ENCODE results near the gene DHRSX.
"Not testable (repeated sequence)": the region's sequence is repeated elsewhere in the genome, so short reads cannot be mapped to it uniquely, and the experiment has no call there.

DHRSX gene, protein sequence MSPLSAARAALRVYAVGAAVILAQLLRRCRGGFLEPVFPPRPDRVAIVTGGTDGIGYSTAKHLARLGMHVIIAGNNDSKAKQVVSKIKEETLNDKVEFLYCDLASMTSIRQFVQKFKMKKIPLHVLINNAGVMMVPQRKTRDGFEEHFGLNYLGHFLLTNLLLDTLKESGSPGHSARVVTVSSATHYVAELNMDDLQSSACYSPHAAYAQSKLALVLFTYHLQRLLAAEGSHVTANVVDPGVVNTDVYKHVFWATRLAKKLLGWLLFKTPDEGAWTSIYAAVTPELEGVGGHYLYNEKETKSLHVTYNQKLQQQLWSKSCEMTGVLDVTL

DNA sequence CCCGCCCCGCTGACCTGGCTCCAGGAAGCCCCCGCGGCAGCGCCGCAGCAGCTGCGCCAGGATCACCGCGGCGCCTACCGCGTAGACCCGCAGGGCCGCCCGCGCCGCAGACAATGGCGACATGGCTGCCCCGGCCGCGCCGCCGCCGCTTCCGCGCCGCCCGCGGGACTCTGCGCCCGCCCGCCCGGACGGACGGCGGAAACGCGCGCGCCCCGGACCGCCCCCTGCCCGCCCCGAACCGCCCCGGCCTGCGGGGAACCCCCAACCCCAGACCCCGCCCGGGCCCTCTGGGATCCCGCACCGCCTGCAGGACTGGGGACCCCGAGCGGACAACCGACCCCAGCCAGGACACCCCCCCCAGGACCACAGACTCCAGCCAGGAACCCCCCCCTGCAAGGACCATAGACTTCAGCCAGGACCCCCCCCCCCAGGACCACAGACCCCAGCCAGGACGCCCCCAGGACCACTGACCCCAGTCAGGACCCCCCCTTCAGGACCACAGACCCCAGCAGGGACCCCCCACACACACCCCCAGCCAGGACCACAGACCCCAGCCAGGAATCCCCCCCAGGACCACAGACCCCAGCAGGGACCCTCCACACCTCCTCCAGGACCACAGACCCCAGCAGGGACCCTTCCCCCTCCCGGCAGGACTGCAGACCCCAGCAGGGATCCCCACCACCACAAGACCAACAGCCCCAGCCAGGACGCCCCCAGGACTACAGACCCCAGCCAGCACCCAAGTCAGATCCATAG, at the start of gene DHRSX, which contains the start of gene ZBED1:
TSS of gene DHRSX (minus strand) at position 174 of the 756 bp plus-strand sequence. CDS start at position 123, 51 bp downstream.
TSS of gene ZBED1 (minus strand) at position 174 of the 756 bp plus-strand sequence. CDS start 10,257 bp downstream, outside the sequence.
- no peak for DNase-seq (ENCODE audit: low read depth)

DNA sequence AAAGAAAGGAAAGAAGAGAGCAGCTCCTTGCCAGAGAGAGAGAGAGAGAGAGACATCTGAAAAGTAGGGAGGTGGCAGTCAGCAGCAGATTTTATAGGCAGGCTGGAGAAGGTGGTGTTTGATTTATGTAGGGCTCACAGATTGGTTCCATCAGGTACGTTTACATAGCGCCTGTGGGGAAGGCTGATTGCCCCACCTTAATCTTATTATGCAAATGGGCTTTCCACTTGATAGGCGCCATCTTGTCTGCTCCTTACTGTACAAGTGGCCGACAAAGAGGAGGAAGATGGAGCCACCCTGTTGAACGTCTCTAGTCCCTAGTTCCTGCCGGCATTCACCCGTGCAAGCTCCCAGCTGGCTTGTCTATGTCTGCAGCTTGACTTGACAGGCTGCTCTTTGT, 49.1 kb upstream of the DHRSX start:
- DNase-seq (ENCODE audit: low read depth), result no peak

DNA sequence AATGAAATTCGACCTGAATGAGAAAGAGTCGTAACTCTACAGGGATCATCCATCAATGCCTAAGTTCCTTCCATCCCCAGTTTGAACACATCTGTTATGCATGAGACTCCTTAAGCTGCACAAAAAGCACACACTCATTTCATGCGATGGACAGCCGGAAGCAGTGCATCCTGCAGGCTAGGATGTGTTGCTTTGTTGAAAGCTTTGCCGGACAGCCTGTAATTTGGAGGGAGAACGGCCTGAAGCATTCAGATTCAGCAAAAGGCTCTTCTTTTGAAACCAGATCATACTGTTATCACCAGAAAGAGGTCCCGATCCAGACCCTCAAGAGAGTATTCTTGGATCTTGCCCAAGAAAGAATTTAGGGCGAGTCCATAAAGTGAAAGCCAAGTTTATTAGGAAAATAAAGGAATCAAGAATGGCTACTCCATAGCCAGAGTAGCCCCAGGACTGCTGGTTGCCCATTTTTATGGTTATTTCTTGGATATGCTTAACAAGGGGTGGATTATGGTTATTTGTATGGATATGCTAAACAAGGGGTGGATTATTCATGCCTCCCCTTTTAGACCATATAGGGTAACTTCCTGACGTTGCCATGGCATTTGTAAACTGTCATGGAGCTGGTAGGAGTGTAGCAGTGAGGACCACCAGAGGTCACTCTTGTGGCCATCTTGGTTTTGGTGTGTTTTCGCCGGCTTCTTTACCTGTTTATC, 48.1 kb upstream of the DHRSX start:
- DNase-seq (ENCODE audit: low read depth), result no peak

DNA sequence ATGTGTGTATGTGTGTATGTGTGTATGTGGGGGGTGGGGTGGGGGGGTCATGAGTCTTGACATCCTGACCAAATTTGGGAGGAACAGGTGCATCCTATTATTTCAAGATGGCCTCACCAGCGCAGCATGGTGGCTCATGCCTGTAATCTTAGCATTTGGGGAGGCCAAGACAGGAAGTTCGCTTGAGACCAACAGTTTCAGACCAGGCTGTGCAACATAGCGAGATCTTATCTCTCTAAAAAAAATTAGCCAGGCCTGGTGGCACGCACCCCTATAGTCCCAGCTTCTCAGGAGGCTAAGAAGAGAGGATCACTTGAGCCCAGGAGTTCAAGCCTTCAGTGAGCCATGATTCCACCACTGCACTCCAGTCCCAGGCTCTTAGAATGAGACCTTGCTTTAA, 47.0 kb upstream of the DHRSX start:
- no peak for DNase-seq (ENCODE audit: low read depth)

DNA sequence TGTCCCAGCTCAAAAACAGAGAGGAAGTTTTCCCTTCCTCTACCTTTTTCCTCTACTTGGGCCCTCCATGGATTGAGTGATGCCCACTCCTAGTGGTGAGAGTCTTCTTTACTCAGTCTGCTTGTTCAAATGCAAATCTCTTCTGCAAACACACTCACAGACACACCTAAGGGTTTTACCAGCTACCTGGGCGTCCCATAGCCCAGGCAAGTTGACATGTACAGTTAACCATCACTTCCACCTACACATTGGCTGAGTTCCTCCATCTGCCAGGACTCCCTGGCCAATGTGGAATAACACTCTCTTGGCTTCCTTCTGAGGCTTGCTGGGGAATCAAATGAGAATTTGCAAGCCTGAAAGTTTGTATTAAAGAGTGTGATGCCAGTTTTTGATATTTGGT, 45.7 kb upstream of the DHRSX start:
- no peak for DNase-seq (ENCODE audit: low read depth)

DNA sequence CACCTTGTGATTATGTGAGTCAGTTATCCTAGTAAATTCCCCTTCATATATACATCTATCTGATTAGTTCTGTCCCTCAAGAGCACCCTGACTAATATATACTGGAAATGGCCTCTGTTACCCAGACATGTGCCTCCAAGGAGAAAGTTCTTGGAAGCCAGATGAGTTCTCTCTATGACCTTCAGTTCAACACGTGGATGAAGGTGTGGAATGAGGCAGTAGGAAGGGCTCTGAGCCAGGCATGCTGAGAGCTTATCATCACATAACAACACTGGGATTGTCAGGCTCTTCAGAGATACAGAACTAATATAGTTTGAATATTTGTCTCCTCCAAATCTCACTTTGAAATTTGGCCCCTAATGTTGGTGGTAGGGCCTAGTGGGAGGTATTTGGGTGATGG, 44.4 kb upstream of the DHRSX start:
- DNase-seq (ENCODE audit: low read depth), result no peak

DNA sequence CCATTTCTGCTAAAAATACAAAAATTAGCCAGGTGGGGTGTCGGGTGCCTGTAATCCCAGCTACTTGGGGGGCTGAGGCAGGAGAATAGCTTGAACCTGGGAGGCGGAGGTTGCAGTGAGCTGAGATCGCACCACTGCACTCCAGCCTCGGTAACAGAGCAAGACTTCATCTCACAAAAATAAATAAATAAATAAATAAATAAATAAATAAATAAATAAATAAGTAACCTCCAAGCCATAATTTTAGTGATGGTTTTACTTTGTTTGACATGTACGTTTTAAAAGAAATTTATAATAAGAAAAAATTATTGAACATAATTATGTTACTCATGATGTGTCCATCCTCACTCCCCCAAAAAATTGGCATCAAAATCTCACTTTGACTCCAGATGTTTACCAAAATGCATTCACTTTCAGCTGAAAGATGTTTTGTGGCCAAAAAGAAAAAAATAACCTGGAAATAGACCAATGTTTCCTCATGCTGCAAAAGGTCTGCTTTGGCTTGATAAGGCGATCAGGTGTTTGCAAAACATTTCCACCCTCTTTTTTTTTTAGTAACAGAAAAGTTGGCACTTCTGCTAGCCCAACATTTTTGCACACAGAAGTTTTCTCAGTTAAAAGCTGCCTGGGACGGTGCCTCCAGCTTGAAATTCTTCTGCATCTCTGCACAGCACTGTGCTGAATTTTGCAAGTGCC, 42.2 kb upstream of the DHRSX start:
- no peak for DNase-seq (ENCODE audit: low read depth)

DNA sequence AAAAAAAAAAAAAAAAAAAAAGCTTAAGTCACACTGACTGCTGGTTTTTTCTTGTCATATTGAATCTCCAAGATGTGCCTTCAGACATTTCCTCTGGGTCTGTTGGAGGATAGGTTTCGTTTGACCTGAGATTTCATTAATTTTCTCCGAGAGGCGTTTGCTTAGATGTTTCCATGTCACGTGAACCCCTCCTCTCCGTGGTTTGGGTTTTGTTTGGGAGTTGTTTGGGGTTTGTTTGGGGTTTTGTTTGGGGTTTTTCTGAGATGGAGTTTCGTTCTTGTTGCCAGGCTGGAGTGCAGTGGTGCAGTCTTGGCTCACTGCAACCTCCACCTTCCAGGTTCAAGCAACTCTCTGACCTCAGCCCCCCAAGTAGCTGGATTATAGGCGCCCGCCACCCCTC, 40.8 kb upstream of the DHRSX start:
- no peak for DNase-seq (ENCODE audit: low read depth)

DNA sequence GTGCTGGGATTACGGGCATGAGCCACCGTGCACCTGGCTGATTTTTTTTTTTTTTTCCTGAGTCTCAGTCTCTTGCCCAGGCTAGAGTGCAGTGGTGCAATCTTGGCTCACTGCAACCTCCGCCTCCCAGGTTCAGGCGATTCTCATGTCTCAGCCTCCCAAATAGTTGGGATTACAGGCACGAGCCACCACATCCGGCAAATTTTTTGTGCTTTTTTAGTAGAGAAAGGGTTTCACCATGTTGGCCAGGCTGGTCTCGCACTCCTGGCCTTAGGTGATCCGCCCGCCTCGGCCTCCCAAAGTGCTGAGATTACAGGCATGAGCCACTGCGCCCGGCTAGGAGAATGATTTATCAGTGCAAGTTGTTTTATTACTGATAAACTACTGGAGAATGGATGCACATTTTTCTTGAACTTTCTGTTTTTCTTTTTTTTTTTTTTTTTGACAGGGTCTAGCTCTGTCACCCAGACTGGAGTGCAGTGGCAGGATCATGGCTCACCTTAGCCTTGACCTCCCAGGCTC, 39.7 kb upstream of the DHRSX start:
- no peak for DNase-seq (ENCODE audit: low read depth)

DNA sequence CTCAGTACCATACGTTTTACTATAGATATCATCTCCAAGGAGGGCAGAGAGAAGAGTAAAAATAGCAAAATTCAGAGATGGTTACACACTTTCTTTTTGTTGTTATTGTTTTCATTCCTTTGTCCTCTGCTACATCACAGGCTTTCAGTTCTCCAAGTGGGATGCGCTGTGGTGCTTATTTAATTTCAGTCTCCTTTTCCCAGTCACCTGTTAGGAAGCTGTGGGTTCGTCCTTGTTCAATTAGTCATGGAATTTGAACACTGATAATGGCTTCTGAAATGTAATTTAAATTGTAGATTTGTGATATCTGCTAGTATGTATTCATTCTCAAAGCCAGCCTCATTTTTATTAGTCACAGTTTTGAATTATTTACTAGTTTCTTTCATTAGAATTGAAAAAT, 38.8 kb upstream of the DHRSX start:
- DNase-seq (ENCODE audit: low read depth), result no peak

DNA sequence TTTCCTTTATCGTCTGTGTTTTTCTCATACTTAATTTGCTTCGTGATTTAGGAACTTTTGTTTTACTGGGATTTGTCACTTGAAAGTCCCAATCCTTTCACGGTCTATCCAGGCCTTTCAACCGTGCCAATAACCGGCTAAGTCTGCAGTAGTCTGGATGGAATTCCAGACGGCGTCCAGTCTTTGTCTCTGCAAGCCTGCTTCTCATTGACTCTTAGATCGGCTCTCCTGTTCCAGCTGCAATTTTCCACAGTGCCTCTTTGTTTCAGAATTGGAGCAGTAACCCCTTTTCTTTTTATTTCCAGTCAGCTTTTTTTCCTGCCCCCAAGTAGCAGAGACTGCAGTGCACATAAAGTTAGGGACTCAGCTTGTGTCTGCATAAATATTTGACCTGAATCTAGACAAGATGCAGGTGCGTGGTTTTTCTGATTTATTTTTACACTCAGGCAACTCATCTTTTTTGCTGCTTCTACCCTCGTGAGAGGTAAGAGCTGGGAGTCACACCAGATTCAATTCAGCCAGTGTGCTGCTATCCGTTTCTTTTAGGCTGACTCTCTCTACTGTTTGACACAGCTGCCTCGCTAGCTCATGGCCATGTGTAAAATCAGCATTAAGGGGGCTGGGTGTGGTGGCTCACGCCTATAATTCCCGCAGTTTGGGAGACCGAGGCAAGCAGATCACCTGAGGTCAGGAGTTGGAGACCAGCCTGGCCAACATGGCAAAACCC, 37.4 kb upstream of the DHRSX start:
- DNase-seq (ENCODE audit: low read depth), result no peak

DNA sequence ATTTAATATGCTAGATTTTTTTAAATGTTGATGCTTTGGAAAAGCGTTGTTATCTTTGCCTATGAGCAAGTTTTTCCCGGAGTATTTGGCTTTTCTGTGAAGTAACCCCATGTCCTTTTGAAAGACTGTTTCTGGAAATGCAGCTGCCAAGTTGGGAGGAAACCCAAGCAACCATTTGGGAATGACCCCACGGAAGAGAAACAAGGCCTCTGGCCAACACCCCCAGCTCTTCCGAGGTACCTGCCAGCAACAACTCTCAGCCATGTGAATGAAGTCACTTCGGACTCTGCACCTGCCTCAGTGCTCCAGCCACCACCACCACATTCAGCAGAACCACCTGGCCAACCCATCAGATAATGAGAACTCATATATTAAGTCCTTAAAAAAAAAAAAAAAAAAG, 36.2 kb upstream of the DHRSX start:
- DNase-seq (ENCODE audit: low read depth), result no peak

DNA sequence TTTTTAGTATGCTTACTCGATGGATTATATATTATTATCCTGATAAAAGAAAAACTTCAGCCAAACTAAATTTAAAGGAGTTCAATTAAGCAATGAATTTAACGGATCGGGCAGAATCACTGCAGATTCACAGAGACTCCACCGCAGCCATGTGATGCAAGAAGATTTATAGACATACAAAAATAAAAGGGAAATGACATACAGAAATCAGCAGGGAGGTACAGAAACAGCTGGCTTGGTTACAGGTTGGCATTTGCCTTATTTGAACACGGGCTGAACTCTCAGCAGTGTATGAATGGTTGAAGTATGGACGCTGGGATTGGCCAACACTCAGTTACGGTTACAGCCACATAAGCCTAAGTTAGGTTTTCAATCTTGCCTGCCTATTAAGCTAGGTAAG, 35.4 kb upstream of the DHRSX start:
- no peak for DNase-seq (ENCODE audit: low read depth)

DNA sequence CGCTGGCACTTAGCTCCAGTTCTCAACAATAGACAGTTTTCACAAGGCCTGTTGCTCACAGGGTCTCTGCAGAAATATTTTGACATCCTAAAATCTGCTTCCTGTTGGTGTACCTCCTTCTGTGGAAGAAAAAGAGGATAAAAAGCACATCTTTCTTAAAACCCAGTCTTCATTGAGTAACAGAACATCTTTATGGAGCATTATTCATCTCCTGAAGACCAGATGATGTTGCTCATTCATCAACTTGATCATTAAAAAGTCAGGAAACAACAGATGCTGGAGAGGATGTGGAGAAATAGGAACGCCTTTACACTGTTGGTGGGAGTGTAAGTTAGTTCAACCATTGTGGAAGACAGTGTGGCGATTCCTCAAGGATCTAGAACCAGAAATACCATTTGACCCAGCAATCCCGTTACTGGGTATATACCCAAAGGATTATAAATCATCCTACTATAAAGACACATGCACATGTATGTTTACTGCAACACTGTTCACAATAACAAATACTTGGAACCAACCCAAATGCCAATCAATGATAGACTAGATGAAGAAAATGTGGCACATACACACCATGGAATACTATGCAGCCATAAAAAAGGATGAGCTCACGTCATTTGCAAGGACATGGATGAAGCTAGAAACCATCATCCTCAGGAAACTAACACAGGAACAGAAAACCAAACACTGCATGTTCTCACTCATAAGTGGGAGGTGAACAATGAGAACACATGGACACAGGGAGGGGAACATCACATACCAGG, 33.7 kb upstream of the DHRSX start:
- DNase-seq (ENCODE audit: low read depth), result not testable (repeated sequence)

DNA sequence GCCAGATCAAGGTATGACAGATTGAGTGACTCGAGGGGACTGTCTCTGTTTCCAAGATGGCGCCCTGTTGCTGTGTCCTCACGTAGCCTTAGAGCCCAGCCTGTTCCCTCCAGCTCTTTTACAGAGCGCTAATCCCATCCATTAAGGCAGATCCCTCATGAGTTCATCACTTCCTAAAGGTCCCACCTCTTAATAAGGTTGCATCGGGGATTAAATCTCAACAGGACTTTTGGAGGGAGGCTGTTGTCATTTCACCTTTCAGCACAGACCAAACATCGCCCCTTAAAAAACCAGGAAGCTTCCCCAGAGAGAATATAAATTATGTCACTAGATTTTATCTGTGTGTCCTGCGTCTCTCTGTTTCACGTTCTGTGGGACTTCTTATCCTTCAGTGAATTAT, 32.6 kb upstream of the DHRSX start:
- no peak for DNase-seq (ENCODE audit: low read depth)

DNA sequence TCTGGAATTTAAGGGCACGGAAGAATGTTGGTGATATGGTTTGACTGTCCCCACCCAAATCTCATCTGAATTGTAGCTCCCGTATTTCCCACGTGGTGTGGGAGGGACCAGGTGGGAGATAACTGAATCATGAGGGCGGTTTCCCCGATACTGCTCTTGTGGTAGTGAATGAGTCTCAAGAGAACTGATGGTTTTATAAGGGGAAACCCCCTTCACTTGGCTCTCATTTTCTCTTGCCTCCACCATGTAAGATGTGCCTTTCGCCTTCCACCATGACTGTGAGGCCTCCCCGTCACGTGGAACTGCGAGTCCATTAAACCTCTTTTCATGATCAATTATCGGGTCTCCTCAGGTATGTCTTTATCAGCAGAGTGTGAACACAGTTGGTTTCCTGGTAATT, 25.6 kb upstream of the DHRSX start:
- no peak for DNase-seq (ENCODE audit: low read depth)

DNA sequence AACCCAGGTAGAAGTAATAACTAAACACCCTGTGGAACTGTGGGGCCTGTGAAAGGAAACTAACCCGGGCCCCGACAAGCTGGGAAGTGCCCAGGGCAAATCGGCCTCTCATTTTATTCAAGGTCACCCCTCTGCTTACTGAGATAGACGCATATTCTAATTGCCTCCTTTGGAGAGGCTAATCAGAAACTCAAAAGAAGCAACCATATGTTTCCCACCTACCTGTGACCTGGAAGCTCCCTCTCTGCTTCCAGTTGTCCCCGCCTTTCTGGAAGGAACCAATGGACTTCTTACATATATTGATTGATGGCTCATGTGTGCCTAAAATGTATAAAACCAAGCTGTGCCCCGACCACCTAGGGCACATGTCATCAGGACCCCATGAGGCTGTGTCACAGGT, 23.1 kb upstream of the DHRSX start:
- DNase-seq (ENCODE audit: low read depth), result no peak

DNA sequence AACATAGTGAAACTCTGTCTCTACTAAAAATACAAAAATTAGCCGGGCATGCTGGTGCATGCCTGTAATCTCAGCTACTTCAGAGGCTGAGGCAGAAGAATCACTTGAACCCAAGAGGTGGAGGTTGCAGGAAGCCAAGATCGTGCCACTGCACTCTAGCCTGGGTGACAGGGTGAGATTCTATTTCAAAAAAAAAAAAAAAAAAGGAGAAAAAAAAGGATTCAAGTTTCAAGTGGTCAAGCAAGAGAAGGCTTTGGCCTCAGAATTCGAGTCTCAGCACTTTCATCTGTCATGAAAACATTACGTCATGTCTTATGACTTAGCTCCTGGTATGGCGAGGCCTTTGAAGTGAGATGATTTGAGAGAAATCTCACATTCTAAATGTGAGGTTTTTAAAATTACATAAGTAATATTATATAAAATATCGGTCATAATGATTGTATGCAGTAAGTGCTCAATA, 21.2 kb upstream of the DHRSX start:
- DNase-seq (ENCODE audit: low read depth), result no peak

DNA sequence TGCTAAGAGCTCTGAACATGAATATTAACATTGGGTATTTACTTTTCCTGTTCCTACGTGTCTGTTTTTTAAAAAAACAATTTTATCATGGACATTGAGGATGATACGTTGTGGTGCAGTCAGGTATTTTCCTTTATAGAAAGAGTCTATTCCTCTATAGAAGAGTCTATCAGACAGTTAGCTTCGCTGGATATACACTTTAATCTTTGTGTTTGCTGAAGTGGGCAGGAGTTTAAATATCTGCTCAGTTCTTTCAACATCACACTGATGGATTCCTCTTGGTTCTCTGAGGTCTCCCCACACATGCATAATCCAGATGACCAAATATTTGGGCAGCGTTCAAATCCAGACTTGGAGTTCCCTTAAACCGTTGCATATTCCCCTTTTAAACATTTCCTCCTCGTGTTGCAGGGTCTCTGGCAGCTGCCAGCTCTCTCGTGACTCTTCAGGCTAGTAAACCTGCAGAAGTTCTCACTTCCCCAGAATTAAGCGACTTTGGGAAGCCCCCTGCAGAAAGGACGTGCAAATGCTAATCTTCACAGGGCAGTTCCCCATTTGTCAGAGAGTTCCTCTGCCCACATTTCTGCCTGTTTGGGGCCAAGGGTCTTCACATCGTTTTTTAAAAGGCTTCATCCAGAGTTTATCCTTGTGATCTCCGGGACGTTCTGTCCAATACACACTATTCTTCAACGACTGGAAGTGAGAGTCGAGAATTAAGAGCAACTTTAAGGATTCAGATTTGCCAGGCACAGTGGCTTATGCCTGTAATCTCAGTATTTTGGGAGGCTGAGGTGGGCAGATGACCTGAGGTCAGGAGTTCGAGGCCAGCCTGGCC, 20.5 kb upstream of the DHRSX start:
- no peak for DNase-seq (ENCODE audit: low read depth)

DNA sequence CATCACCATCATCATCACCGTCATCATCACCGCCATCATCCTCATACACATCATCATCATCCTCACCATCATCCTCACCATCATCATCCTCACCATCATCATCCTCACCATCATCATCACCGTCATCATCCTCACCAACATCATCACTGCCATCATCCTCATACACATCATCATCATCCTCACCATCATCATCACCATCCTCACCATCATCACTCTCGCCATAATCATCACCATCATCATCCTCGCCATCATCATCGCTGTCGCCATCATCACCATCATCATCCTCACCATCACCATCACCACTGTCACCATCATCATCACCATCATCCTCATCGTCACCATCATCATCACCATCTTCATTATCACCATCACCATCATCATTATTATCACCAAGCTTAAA, 19.8 kb upstream of the DHRSX start:
- DNase-seq (ENCODE audit: low read depth), result no peak
